H1 (cell line): ENCODE data around the gene PPP1R7. TPM values are rescaled to one million over a fixed set of nuclear protein-coding genes. Genes with fewer than 3 reads are reported as not detected.

Source experiments
- CTCF ChIA-PET: fragments of 300-600 bp; sonication (Branson Sonifier 250); formaldehyde crosslinking; loops from one replicate; lab custom pipeline; 2021; ENCODE audit not compliant: partially characterized antibody; lab: Charles Lee
- POLR2A ChIA-PET: fragments of 300-600 bp; sonication (Branson Sonifier 250); formaldehyde crosslinking; loops from one replicate; lab custom pipeline; 2021; ENCODE audit warnings: inconsistent platforms; ENCODE audit not compliant: partially characterized antibody; lab: Charles Lee
- DNase-seq, 2 experiments: peaks; one replicate each; pipeline versions ENCODE4 v3.0.0 to v3.0.0-alpha.2; 2010 to 2022; ENCODE audit warnings: low spot score in 2 of 2, low read depth in 1 of 2, mixed read lengths in 1 of 2
- FAIRE-seq: peaks from 2 replicates; lab custom pipeline; 2011; peaks lifted over from hg19 to GRCh38; lab: Jason Lieb, UNC
- H2AFZ ChIP-seq: 2 replicates; pipeline ENCODE4 v1.8.1; 2012; ENCODE audit warnings: low read length, inconsistent platforms
- H2AK5ac ChIP-seq: 2 replicates; pipeline ENCODE4 v1.6.1; 2013; ENCODE audit warnings: low read depth, low read length
- H2BK120ac ChIP-seq: replicated peaks from 2 replicates; pipeline ENCODE3; 2013; ENCODE audit warnings: low read depth, low read length, inconsistent platforms
- H2BK12ac ChIP-seq: 2 replicates; pipeline ENCODE4 v1.6.1; 2013; ENCODE audit warnings: low read depth, low read length
- H2BK15ac ChIP-seq: 2 replicates; pipeline ENCODE4 v1.6.1; 2013; ENCODE audit warnings: low read length
- H2BK20ac ChIP-seq: 2 replicates; pipeline ENCODE4 v1.6.1; 2013; ENCODE audit warnings: low read length
- H2BK5ac ChIP-seq: 2 replicates; pipeline ENCODE4 v1.6.1; 2013; ENCODE audit warnings: low read depth, low read length
- H3K14ac ChIP-seq: 2 replicates; pipeline ENCODE4 v1.6.1; 2013; ENCODE audit warnings: inconsistent platforms; ENCODE audit not compliant: insufficient read length
- H3K18ac ChIP-seq: 2 replicates; pipeline ENCODE4 v1.6.1; 2013; ENCODE audit warnings: low read length; ENCODE audit errors: extremely low read depth
- H3K23ac ChIP-seq: 2 replicates; pipeline ENCODE4 v1.6.1; 2013; ENCODE audit warnings: inconsistent platforms; ENCODE audit not compliant: insufficient read length
- H3K23me2 ChIP-seq: 2 replicates; pipeline ENCODE4 v1.6.1; 2013; ENCODE audit warnings: low read depth, low read length
- H3K27ac ChIP-seq: 2 replicates; pipeline ENCODE4 v1.6.1; 2011; ENCODE audit warnings: low read depth, low read length, inconsistent platforms
- H3K27me3 ChIP-seq, 4 experiments: replicated peaks in 1 of 4; 1 replicate in 1 of 4; 2 replicates in 3 of 4; pipeline versions ENCODE4 v1.6.1 to v1.8.1; 2011 to 2013; ENCODE audit warnings: low read length in 3 of 4, mild to moderate bottlenecking in 3 of 4, inconsistent platforms in 2 of 4, mixed read lengths in 2 of 4, moderate library complexity in 1 of 4; ENCODE audit not compliant: control insufficient read depth in 3 of 4, insufficient read depth in 3 of 4; ENCODE audit errors: extremely low read depth in 1 of 4
- H3K36me3 ChIP-seq, 4 experiments: 2 replicates each; pipeline versions ENCODE4 v1.6.1 to v1.8.1; 2011 to 2013; ENCODE audit warnings: mild to moderate bottlenecking in 4 of 4, low read length in 3 of 4, moderate library complexity in 2 of 4, control low read depth in 1 of 4, inconsistent platforms in 1 of 4; ENCODE audit not compliant: insufficient read depth in 4 of 4, control insufficient read depth in 2 of 4
- H3K4ac ChIP-seq: replicated peaks from 2 replicates; pipeline ENCODE3; 2013; ENCODE audit warnings: low read length, low read depth, mixed read lengths, inconsistent platforms; ENCODE audit not compliant: insufficient read length
- H3K4me1 ChIP-seq, 4 experiments: replicated peaks in 1 of 4; 1 replicate in 1 of 4; 2 replicates in 3 of 4; pipeline versions ENCODE4 v1.6.1 to v1.8.1; 2011 to 2013; ENCODE audit warnings: low read length in 3 of 4, inconsistent platforms in 2 of 4, mixed read lengths in 1 of 4; ENCODE audit not compliant: insufficient read depth in 4 of 4, control insufficient read depth in 3 of 4
- H3K4me2 ChIP-seq, 2 experiments: 2 replicates each; pipeline versions ENCODE4 v1.6.1 to v1.8.1; 2011 to 2013; ENCODE audit warnings: low read depth in 2 of 2, low read length in 2 of 2, control low read depth in 1 of 2, inconsistent platforms in 1 of 2, mild to moderate bottlenecking in 1 of 2; ENCODE audit not compliant: insufficient read depth in 1 of 2
- H3K4me3 ChIP-seq, 4 experiments: fragments of 200-600, 300-600 bp in 1 of 4; sonication (generic), shearing (Covaris generic), sonication (Bioruptor Twin) in 1 of 4; 2 replicates each; pipeline versions ENCODE4 v1.5.1 to v1.8.1; 2011 to 2016; ENCODE audit warnings: low read length in 4 of 4, low read depth in 3 of 4, control low read depth in 2 of 4, inconsistent platforms in 2 of 4, mild to moderate bottlenecking in 2 of 4, mixed read lengths in 1 of 4, moderate library complexity in 1 of 4; ENCODE audit not compliant: insufficient read depth in 2 of 4; ENCODE audit errors: extremely low read depth in 1 of 4
- H3K56ac ChIP-seq: replicated peaks from 2 replicates; pipeline ENCODE3; 2013; ENCODE audit warnings: low read depth, mild to moderate bottlenecking, mixed read lengths, low read length, inconsistent platforms; ENCODE audit not compliant: insufficient read length
- H3K79me1 ChIP-seq: 2 replicates; pipeline ENCODE4 v1.6.1; 2013; ENCODE audit warnings: low read depth, low read length, control low read depth
- H3K79me2 ChIP-seq, 2 experiments: 2 replicates each; pipeline versions ENCODE4 v1.6.1 to v1.8.1; 2012 to 2013; ENCODE audit warnings: low read length in 2 of 2, mild to moderate bottlenecking in 2 of 2, inconsistent platforms in 1 of 2; ENCODE audit not compliant: insufficient read depth in 2 of 2, control insufficient read depth in 1 of 2
- H3K9ac ChIP-seq, 4 experiments: replicated peaks in 1 of 4; 1 replicate in 1 of 4; 2 replicates in 3 of 4; pipeline versions ENCODE4 v1.6.1 to v1.8.1; 2011 to 2013; ENCODE audit warnings: low read depth in 3 of 4, low read length in 3 of 4, control low read depth in 2 of 4, mild to moderate bottlenecking in 2 of 4, moderate library complexity in 2 of 4, inconsistent platforms in 1 of 4; ENCODE audit errors: extremely low read depth in 1 of 4
- H3K9me3 ChIP-seq, 2 experiments: 2 replicates each; pipeline versions ENCODE4 v1.6.1 to v1.8.1; 2012 to 2013; ENCODE audit warnings: mild to moderate bottlenecking in 2 of 2, moderate library complexity in 2 of 2, control low read depth in 1 of 2, inconsistent platforms in 1 of 2, low read depth in 1 of 2, low read length in 1 of 2, mixed read lengths in 1 of 2; ENCODE audit not compliant: insufficient read depth in 2 of 2
- H4K20me1 ChIP-seq, 2 experiments: replicated peaks in 1 of 2; 2 replicates each; pipeline versions ENCODE3 to v1.8.1; 2011 to 2013; ENCODE audit warnings: inconsistent platforms in 2 of 2, low read length in 2 of 2, mild to moderate bottlenecking in 1 of 2; ENCODE audit not compliant: insufficient read depth in 2 of 2, control insufficient read depth in 1 of 2
- H4K5ac ChIP-seq: 2 replicates; pipeline ENCODE4 v1.6.1; 2013; ENCODE audit warnings: low read length, low read depth, mixed read lengths, inconsistent platforms; ENCODE audit not compliant: insufficient read length
- H4K8ac ChIP-seq: 2 replicates; pipeline ENCODE4 v1.8.0; 2013; ENCODE audit warnings: mild to moderate bottlenecking, moderate library complexity, low read length, inconsistent platforms; ENCODE audit not compliant: insufficient read depth; ENCODE audit errors: extremely low read depth
- H4K91ac ChIP-seq: replicated peaks from 2 replicates; pipeline ENCODE3; 2013; ENCODE audit warnings: low read length, mixed read lengths, inconsistent platforms; ENCODE audit not compliant: insufficient read length
- EGR1 ChIP-seq: IDR thresholded peaks from 2 replicates; pipeline ENCODE4 v1.6.1; 2011; ENCODE audit warnings: low read depth, low read length, borderline replicate concordance
- FOSL1 ChIP-seq: IDR thresholded peaks from 2 replicates; pipeline ENCODE4 v1.6.1; 2011; ENCODE audit warnings: mild to moderate bottlenecking, low read depth, low read length, moderate library complexity; ENCODE audit not compliant: insufficient read depth
- GABPA ChIP-seq: IDR thresholded peaks from 2 replicates; pipeline ENCODE4 v1.6.1; 2011; ENCODE audit warnings: mild to moderate bottlenecking, low read length, moderate library complexity, borderline replicate concordance; ENCODE audit not compliant: insufficient read depth
- GTF2F1 ChIP-seq: IDR thresholded peaks from 2 replicates; pipeline ENCODE4 v1.6.1; 2012; ENCODE audit warnings: low read depth, low read length, improper control_type of control experiment, borderline replicate concordance
- HDAC2 ChIP-seq, 2 experiments: fragments of 300-600 bp in 1 of 2; sonication (generic) in 1 of 2; IDR thresholded peaks; 2 replicates each; pipeline ENCODE4 v1.6.1; 2011 to 2012; ENCODE audit warnings: low read depth in 2 of 2, low read length in 2 of 2, mild to moderate bottlenecking in 2 of 2, moderate library complexity in 2 of 2, borderline replicate concordance in 1 of 2, inconsistent platforms in 1 of 2
- HDAC6 ChIP-seq: IDR thresholded peaks from one replicate; pipeline ENCODE4 v1.7.1; 2012; ENCODE audit warnings: low read depth, mild to moderate bottlenecking, inconsistent platforms, low read length, moderate library complexity
- NRF1 ChIP-seq: IDR thresholded peaks from 2 replicates; pipeline ENCODE4 v1.6.1; 2011; ENCODE audit warnings: mild to moderate bottlenecking, low read depth, low read length, improper control_type of control experiment
- WGBS, 2 experiments: shearing (Covaris generic) in 1 of 2; methylation state at CpG; one replicate each; pipeline versions ENCODE4 v1.1.6 to v1.1.7; 2013 to 2015; ENCODE audit warnings: low lambda C conversion rate in 2 of 2, mixed read lengths in 2 of 2, inconsistent platforms in 1 of 2, low coverage in 1 of 2, missing lambda C conversion rate in 1 of 2; ENCODE audit not compliant: insufficient replicate concordance in 2 of 2, insufficient coverage in 1 of 2, insufficient read length in 1 of 2; ENCODE audit errors: extremely low coverage in 1 of 2, missing lambda C conversion rate in 1 of 2; 5-methylcytosine and 5-hydroxymethylcytosine counted together
- polyA plus RNA-seq, 7 experiments: library from polyadenylated mRNA; depleted of rRNA in 3 of 7; stranded (reverse) in 5 of 7; unstranded in 2 of 7; fragments of >200 nt in 5 of 7; fragments of 200-250 nt in 2 of 7; gene quantifications; 1 replicate in 5 of 7; 2 replicates in 1 of 7; 4 replicates in 1 of 7; pipeline versions ENCODE4 v1.2.1 to v1.2.3, GENCODE V29; 2011 to 2013; ENCODE audit warnings: missing spikeins in 2 of 7, mixed read lengths in 2 of 7
- total RNA-seq: library from RNA; stranded (reverse); fragmentation: NEBNext Ultra II Directional; extraction: Animal tissue kit (Norgen Biotek cat#: 25700); gene quantifications from 2 replicates; pipeline ENCODE4 v1.2.1, GENCODE V29; 2021
- TF ChIP-seq, protein P1 (sequence below), 3 experiments: IDR thresholded peaks; 1 replicate in 2 of 3; 2 replicates in 1 of 3; pipeline versions ENCODE4 v1.5.1 to v1.6.1; 2011; ENCODE audit warnings: low read length in 3 of 3, mild to moderate bottlenecking in 3 of 3, inconsistent platforms in 2 of 3, low read depth in 1 of 3, moderate library complexity in 1 of 3; ENCODE audit not compliant: insufficient read depth in 1 of 3; ENCODE audit errors: control extremely low read depth in 1 of 3

The PPP1R7 gene
- total and polyA plus RNA-seq, 2 of the 8 experiments (the other 6 are each of a cell fraction or from before 2014, with no cell fraction given): 22.2 to 64.0 TPM

DNA sequence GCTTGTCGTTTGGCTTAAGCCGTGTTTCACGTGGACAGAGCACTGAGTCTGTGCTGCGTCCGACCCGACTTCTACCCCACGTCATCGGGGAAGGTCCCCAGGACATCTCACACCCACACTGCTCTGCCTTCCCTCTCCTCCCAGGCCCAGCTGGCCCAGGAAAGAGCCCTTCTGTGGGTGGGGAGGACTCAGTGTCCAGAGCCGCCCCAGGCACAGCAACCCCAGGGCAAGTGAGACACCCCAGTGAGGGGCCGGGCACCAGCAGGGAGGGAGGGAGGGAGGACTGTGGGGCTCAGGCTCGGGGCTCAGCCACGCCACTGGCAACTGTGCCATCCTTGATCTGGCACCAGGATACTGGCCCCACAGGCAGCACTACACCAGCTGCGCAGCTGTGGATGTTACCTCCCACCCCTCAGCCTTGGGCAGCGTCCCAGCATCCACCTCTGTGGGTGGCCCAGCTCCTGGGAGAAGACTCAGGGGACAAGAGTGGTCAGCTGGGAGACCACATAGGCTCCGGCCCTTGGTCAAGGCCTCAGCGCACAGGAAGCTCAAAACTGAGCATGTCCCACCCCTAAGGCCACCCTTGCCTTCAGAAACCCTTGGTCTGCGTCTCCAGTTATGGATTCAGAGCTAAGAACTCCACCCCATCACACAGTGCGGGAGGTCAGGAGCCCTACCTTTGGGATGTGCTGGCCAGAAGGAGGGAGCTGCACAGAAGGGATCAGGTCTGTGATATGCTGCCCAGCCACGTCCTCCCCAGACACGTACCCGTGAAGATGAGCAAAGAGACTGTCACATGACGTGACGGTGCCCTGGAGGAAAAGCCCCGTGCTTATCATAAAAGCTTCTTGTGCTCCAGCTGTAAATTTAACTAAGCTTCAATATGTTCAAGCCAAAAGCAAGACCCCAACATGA is 12.7 kb upstream of the PPP1R7 start:
- Histone ChIP-seq H3K4me3 (no peak overlapping the region), H3K79me2 (no peaks in the 10 kb centered on the region), H2AFZ (no peak overlapping the region), H4K8ac (no peak overlapping the region), H2BK12ac (no peak overlapping the region), H3K23ac (no peak overlapping the region), H3K79me1 (no peaks in the 10 kb centered on the region; the same call in none of the 2 replicates), H4K91ac (no peak overlapping the region), H3K23me2 (no peaks in the 10 kb centered on the region), H3K27me3 (no peaks in the 10 kb centered on the region), H3K4me1 (no peaks in the 10 kb centered on the region), H3K14ac (no peak overlapping the region), H3K9ac (no peak overlapping the region), H2BK120ac (no peak overlapping the region), H3K4ac (no peak overlapping the region), H4K20me1 (peaks cover 0 to 15% of the 10 kb centered on the region in 2 experiments), H3K4me2 (no peak overlapping the region), H3K27ac (no peak overlapping the region), H4K5ac (no peak overlapping the region), H2BK5ac (no peak overlapping the region), H2AK5ac (no peak overlapping the region), H3K36me3 (peaks cover 6 to 34% (median 20%) of the 10 kb centered on the region in 4 experiments; a peak in 7 of 8 replicates), H3K56ac (no peak overlapping the region), H2BK15ac (no peak overlapping the region), H3K9me3 (no peaks in the 10 kb centered on the region), H3K18ac (no peak overlapping the region), H2BK20ac (no peak overlapping the region)
- POLR2A ChIA-PET: interaction anchor here (1.3 kb wide), 1 partner anchor 12 kb away, joined by 4 read pairs; the partner anchor contains the start of gene PASK
- DNase-seq (no peak), FAIRE-seq (no peak)
- 92% methylated on average over 19 of the region's 24 CpGs; no CpG with 5 or more reads in 1 of the 2 experiments for WGBS, 2 experiments
- CTCF ChIA-PET: interaction anchor here (1.1 to 1.4 kb wide), 3 partner anchors 13 to 286 kb away, joined by 3 read pairs; no protein-coding TSS in a partner anchor
- TF ChIP-seq NRF1 (no peak), EGR1 (no peak), HDAC2 (IDR thresholded peaks at IDR 0.05; ENCODE audit: borderline replicate concordance in 1 of 2, low read depth in 2 of 2, low read length in 2 of 2) (no peak), GTF2F1 (no peak), HDAC6 (no peak), GABPA (no peak), FOSL1 (no peak)
- TF ChIP-seq, protein P1, sequence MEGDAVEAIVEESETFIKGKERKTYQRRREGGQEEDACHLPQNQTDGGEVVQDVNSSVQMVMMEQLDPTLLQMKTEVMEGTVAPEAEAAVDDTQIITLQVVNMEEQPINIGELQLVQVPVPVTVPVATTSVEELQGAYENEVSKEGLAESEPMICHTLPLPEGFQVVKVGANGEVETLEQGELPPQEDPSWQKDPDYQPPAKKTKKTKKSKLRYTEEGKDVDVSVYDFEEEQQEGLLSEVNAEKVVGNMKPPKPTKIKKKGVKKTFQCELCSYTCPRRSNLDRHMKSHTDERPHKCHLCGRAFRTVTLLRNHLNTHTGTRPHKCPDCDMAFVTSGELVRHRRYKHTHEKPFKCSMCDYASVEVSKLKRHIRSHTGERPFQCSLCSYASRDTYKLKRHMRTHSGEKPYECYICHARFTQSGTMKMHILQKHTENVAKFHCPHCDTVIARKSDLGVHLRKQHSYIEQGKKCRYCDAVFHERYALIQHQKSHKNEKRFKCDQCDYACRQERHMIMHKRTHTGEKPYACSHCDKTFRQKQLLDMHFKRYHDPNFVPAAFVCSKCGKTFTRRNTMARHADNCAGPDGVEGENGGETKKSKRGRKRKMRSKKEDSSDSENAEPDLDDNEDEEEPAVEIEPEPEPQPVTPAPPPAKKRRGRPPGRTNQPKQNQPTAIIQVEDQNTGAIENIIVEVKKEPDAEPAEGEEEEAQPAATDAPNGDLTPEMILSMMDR (IDR thresholded peaks at IDR 0.05; ENCODE audit: control extremely low read depth in 1 of 3, insufficient read depth in 1 of 3, low read depth in 1 of 3, low read length in 3 of 3): no peak
